Measurements from ENCODE around the gene ZNF732. TPM values are rescaled to one million over a fixed set of nuclear protein-coding genes. Genes with fewer than 3 reads are reported as not detected.
"Not testable (repeated sequence)": the region's sequence is repeated elsewhere in the genome, so short reads cannot be mapped to it uniquely, and the experiment has no call there.

Gene ZNF732
- total RNA-seq, 1 donor from 2014 or later = 0.53 TPM

- DNase-seq (ENCODE audit: low spot score); ATAC-seq; intact Hi-C loops (cut with DNase I): not testable (repeated sequence)
Measured at GRCh38 chr4:259240-259639, 46.0 kb downstream of the ZNF732 start.

- intact Hi-C loops (cut with DNase I) = no loop called here
- ATAC-seq (no peak), DNase-seq (ENCODE audit: low spot score) (no peak)
Measured at GRCh38 chr4:256492-256891, 48.8 kb downstream of the ZNF732 start.

GRCh38 chr4:253936-254756 lies 51.1 kb downstream of the ZNF732 start:
- ATAC-seq = no peak
- intact Hi-C loops (cut with DNase I) = no loop called here
- DNase-seq (ENCODE audit: low spot score) = no peak

GRCh38 chr4:252065-252601 lies 53.1 kb downstream of the ZNF732 start:
- ATAC-seq (no peak), DNase-seq (ENCODE audit: low spot score) (no peak)
- intact Hi-C loops (cut with DNase I) = no loop called here

- DNase-seq (ENCODE audit: low spot score) (no peak), ATAC-seq (no peak)
- intact Hi-C loops (cut with DNase I) = no loop called here
Measured at GRCh38 chr4:244471-244870, 60.8 kb downstream of the ZNF732 start.

- intact Hi-C loops (cut with DNase I) = no loop called here
Measured at GRCh38 chr4:243426-243825, 61.8 kb downstream of the ZNF732 start.

GRCh38 chr4:242121-242848 lies 63.0 kb downstream of the ZNF732 start:
- DNase-seq (ENCODE audit: low spot score) (peak; percentile 68), ATAC-seq (peak; percentile 80)
- intact Hi-C loops (cut with DNase I) = no loop called here

More at GRCh38 chr4:243426-243825, 61.8 kb downstream of the ZNF732 start:
- DNase-seq (ENCODE audit: low spot score) = no peak
- ATAC-seq = no peak

- intact Hi-C loops (cut with DNase I); DNase-seq (ENCODE audit: low spot score); ATAC-seq: not testable (repeated sequence)
Measured at GRCh38 chr4:241411-241810, 63.9 kb downstream of the ZNF732 start.

- intact Hi-C loops (cut with DNase I) = no loop called here
Measured at GRCh38 chr4:236028-236427, 69.2 kb downstream of the ZNF732 start.

GRCh38 chr4:234178-234577 lies 71.1 kb downstream of the ZNF732 start:
- DNase-seq (ENCODE audit: low spot score) = no peak
- intact Hi-C loops (cut with DNase I) = no loop called here
- ATAC-seq = no peak

More at GRCh38 chr4:236028-236427, 69.2 kb downstream of the ZNF732 start:
- no peak for DNase-seq (ENCODE audit: low spot score)
- no peak for ATAC-seq

- intact Hi-C loops (cut with DNase I) = no loop called here
Measured at GRCh38 chr4:223913-224497, 81.3 kb downstream of the ZNF732 start.

More at GRCh38 chr4:223913-224497, 81.3 kb downstream of the ZNF732 start:
- DNase-seq (ENCODE audit: low spot score) (no peak), ATAC-seq (no peak)

Small RNA genes within 50 kb of the gene (microRNA-seq; reads per million reads assigned to microRNA genes)
- not detected for gene MIR571

Other genes starting within 250 kb of the ZNF732 start
- 11.7 TPM for gene ZNF718, start 181.0 kb downstream of the ZNF732 start, total RNA-seq
- gene ZNF141, start 32.3 kb upstream of the ZNF732 start, total RNA-seq = 34.5 TPM
- gene ZNF721, start 193.7 kb upstream of the ZNF732 start, total RNA-seq = 39.1 TPM
- 59.6 TPM for gene PIGG, start 193.7 kb upstream of the ZNF732 start, total RNA-seq

Measured in sciatic nerve (tissue), 2 donors.